Measurements from ENCODE around the gene CCDC83. TPM values are rescaled to one million over a fixed set of nuclear protein-coding genes. Genes with fewer than 3 reads are reported as not detected.
A peak's percentile ranks its signal among the peaks of the same experiment; 100 is the strongest.

CCDC83 gene
- total and polyA plus RNA-seq, 2 experiments from 2014 or later: not detected

DNA sequence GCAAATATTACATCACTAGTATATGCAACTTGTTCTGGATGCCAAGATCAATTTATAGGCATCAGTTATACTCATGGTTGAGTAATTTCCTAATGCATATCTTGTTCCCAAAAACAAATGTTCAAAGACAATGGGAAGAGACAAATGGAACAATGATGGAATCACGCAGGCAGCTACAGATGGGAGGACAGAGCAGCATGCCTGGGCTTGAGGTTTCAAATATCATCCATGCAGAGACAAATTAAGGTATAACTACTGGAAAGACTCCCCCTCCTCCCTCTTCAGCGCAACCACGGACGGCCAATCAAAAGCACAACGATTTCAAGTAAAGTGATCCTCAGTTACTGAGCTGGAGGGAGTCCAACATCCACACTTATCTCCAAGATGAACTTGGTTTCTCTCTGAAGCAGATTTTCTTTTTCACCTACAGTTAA, 106.8 kb downstream of the CCDC83 start (continued):
- TF ChIP-seq, protein P1, sequence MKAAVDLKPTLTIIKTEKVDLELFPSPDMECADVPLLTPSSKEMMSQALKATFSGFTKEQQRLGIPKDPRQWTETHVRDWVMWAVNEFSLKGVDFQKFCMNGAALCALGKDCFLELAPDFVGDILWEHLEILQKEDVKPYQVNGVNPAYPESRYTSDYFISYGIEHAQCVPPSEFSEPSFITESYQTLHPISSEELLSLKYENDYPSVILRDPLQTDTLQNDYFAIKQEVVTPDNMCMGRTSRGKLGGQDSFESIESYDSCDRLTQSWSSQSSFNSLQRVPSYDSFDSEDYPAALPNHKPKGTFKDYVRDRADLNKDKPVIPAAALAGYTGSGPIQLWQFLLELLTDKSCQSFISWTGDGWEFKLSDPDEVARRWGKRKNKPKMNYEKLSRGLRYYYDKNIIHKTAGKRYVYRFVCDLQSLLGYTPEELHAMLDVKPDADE (IDR thresholded peaks at IDR 0.05): no peak
- no peak for TF ChIP-seq ZNF331 (CRISPR knock-in tag; IDR thresholded peaks at IDR 0.05; ENCODE audit: low read depth)

DNA sequence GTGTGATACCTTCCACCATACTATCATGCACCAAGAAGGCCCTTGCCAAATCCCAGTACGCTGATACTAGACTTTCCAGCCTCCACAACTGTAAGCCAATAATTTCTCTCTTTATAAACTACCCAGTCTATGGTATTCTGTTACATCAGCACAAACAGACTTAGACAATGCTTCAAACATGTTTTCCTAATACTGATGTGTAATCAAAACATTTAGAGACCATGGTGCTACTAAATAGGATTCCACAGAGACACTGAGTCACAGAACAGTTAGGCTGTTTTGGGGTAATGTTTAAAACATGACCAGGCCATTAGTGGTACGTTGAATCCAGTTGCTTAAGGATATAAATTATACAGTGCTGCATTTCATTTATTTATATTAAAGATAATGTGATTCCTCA, 110.0 kb downstream of the CCDC83 start:
- Histone ChIP-seq H3K27ac (ENCODE audit: low read depth) (no peak overlapping the region), H3K4me2 (no peak overlapping the region)
- peaks cover 16% of the 10 kb centered on the region; the same call in 2 of the 3 replicates for H3K36me3 Mint-ChIP-seq (ENCODE audit: low read depth)

DNA sequence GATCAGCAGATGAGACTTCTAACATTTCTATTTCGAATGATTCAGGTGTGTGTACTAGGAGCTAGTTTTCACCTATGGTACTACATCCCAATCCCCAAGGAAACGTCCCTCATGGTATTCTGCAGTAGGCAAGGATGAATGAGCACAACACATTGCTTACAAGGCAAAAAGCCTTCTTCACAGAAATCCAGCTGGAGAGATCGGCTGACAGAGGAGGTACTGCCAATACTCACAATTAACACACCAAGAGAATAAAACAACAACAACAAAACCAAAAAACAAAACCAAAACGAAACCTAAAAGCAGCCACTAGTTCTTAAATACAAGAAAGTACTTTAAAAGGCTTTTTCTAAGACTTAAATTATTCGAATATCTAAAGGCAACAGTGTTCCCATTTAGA, 112.3 kb downstream of the CCDC83 start:
- Mint-ChIP-seq H3K9me3 (no peaks in the 10 kb centered on the region), H3K4me3 (no peak overlapping the region), H3K27ac (no peak overlapping the region), H3K36me3 (ENCODE audit: low read depth) (peaks cover 28% of the 10 kb centered on the region; the same call in 2 of the 3 replicates), H3K4me1 (peaks cover 6% of the 10 kb centered on the region), H3K27me3 (ENCODE audit: insufficient read depth, low read depth, poor library complexity) (peaks cover 2% of the 10 kb centered on the region)
- Histone ChIP-seq H2AFZ (no peak overlapping the region), H3K27me3 (ENCODE audit: insufficient read depth) (no peaks in the 10 kb centered on the region), H3K4me2 (no peak overlapping the region), H3K27ac (ENCODE audit: low read depth) (peak overlapping the region; percentile 51; the same call in 1 of the 2 replicates), H3K4me3 (no peak overlapping the region), H4K20me1 (replicated peaks; ENCODE audit: insufficient read depth) (no peaks in the 10 kb centered on the region), H3K4me1 (ENCODE audit: insufficient read depth) (peaks cover 5% of the 10 kb centered on the region; the same call in 1 of the 2 replicates), H3K79me2 (replicated peaks; ENCODE audit: insufficient read depth) (no peaks in the 10 kb centered on the region), H3K9me2 (ENCODE audit: insufficient read depth) (no peaks in the 10 kb centered on the region), H3K36me3 (ENCODE audit: insufficient read depth) (0 out of 2 replicates have a peak, but pooled peaks cover 4% of the 10 kb centered on the region), H3F3A (replicated peaks; ENCODE audit: low read depth) (no peaks in the 10 kb centered on the region)
- TF ChIP-seq STAT1 (IDR thresholded peaks at IDR 0.05; ENCODE audit: unreplicated experiment): no peak
- no peak for DNase-seq (ENCODE audit: low spot score)
- no peak for ATAC-seq

More for the DNA sequence above, 110.0 kb downstream of the CCDC83 start:
- DNase-seq (ENCODE audit: low spot score) (no peak), ATAC-seq (no peak)
- Histone ChIP-seq H4K20me1 (replicated peaks; ENCODE audit: insufficient read depth) (no peaks in the 10 kb centered on the region; the same call in 1 of the 2 replicates), H2AFZ (no peak overlapping the region), H3K4me3 (no peak overlapping the region), H3K4me1 (ENCODE audit: insufficient read depth) (peaks cover 5% of the 10 kb centered on the region; the same call in 1 of the 2 replicates), H3K9me2 (ENCODE audit: insufficient read depth) (no peaks in the 10 kb centered on the region), H3F3A (replicated peaks; ENCODE audit: low read depth) (no peaks in the 10 kb centered on the region), H3K79me2 (replicated peaks; ENCODE audit: insufficient read depth) (no peaks in the 10 kb centered on the region), H3K36me3 (ENCODE audit: insufficient read depth) (0 out of 2 replicates have a peak, but pooled peaks cover 4% of the 10 kb centered on the region), H3K27me3 (ENCODE audit: insufficient read depth) (no peaks in the 10 kb centered on the region)
- Mint-ChIP-seq H3K27me3 (ENCODE audit: insufficient read depth, low read depth, poor library complexity) (peaks cover 2% of the 10 kb centered on the region), H3K9me3 (no peaks in the 10 kb centered on the region), H3K27ac (no peak overlapping the region), H3K4me1 (peaks cover 8% of the 10 kb centered on the region), H3K4me3 (no peak overlapping the region)
- no peak for TF ChIP-seq NANOG (IDR thresholded peaks at IDR 0.05; ENCODE audit: borderline replicate concordance)
- TF ChIP-seq CREB1 (CRISPR knock-in tag; IDR thresholded peaks at IDR 0.05; ENCODE audit: low read depth): no peak
- no peak for TF ChIP-seq JUNB (IDR thresholded peaks at IDR 0.05; ENCODE audit: unreplicated experiment)
- TF ChIP-seq STAT1 (IDR thresholded peaks at IDR 0.05; ENCODE audit: unreplicated experiment): no peak
- no peak for TF ChIP-seq EZH2 (IDR thresholded peaks at IDR 0.05; ENCODE audit: low read depth, unreplicated experiment)
- no peak for TF ChIP-seq POLR2AphosphoS5 (IDR thresholded peaks at IDR 0.05; ENCODE audit: low read depth)
- TF ChIP-seq ZNF114 (CRISPR knock-in tag; IDR thresholded peaks at IDR 0.05): no peak
- TF ChIP-seq, protein P2, sequence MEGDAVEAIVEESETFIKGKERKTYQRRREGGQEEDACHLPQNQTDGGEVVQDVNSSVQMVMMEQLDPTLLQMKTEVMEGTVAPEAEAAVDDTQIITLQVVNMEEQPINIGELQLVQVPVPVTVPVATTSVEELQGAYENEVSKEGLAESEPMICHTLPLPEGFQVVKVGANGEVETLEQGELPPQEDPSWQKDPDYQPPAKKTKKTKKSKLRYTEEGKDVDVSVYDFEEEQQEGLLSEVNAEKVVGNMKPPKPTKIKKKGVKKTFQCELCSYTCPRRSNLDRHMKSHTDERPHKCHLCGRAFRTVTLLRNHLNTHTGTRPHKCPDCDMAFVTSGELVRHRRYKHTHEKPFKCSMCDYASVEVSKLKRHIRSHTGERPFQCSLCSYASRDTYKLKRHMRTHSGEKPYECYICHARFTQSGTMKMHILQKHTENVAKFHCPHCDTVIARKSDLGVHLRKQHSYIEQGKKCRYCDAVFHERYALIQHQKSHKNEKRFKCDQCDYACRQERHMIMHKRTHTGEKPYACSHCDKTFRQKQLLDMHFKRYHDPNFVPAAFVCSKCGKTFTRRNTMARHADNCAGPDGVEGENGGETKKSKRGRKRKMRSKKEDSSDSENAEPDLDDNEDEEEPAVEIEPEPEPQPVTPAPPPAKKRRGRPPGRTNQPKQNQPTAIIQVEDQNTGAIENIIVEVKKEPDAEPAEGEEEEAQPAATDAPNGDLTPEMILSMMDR (conservative IDR thresholded peaks at IDR 0.05; ENCODE audit: low read depth in 2 of 2): no peak

Other genes with a start within 250 kb of the CCDC83 start
- gene DLG2, start 228.0 kb upstream of the CCDC83 start, total RNA-seq (2014; rRNA removed; shearing (Covaris generic)): 14.4 and 19.8 TPM in 2 replicates
- gene DLG2, start 228.0 kb upstream of the CCDC83 start, polyA plus RNA-seq (2016; fragmentation: Nextera tagmentation; extraction: Ambion mirVana): 13.0 and 21.5 TPM in 2 replicates
- gene TMEM126B, start 226.8 kb upstream of the CCDC83 start, total RNA-seq (2014; rRNA removed; shearing (Covaris generic)): 93.0 and 96.1 TPM in 2 replicates
- 169 and 176 TPM in 2 replicates for gene TMEM126B, start 226.8 kb upstream of the CCDC83 start, polyA plus RNA-seq (2016; fragmentation: Nextera tagmentation; extraction: Ambion mirVana)
- gene TMEM126A, start 207.4 kb upstream of the CCDC83 start, total RNA-seq (2014; rRNA removed; shearing (Covaris generic)): 24.7 and 29.5 TPM in 2 replicates
- gene TMEM126A, start 207.4 kb upstream of the CCDC83 start, polyA plus RNA-seq (2016; fragmentation: Nextera tagmentation; extraction: Ambion mirVana): 70.2 and 71.1 TPM in 2 replicates
- 64.3 and 82.2 TPM in 2 replicates for gene CREBZF, start 190.3 kb upstream of the CCDC83 start, total RNA-seq (2014; rRNA removed; shearing (Covaris generic))
- gene CREBZF, start 190.3 kb upstream of the CCDC83 start, polyA plus RNA-seq (2016; fragmentation: Nextera tagmentation; extraction: Ambion mirVana): 32.3 and 34.8 TPM in 2 replicates
- gene CCDC89, start 169.2 kb upstream of the CCDC83 start, total RNA-seq (2014; rRNA removed; shearing (Covaris generic)): 0.31 TPM in 1 of 2 replicates, not detected in the other
- not detected in 2 replicates for gene CCDC89, start 169.2 kb upstream of the CCDC83 start, polyA plus RNA-seq (2016; fragmentation: Nextera tagmentation; extraction: Ambion mirVana)
- gene SYTL2, start 44.2 kb upstream of the CCDC83 start, total RNA-seq (2014; rRNA removed; shearing (Covaris generic)): 5.6 and 7.2 TPM in 2 replicates
- gene SYTL2, start 44.2 kb upstream of the CCDC83 start, polyA plus RNA-seq (2016; fragmentation: Nextera tagmentation; extraction: Ambion mirVana): 3.0 and 3.4 TPM in 2 replicates
- gene PICALM, start 213.7 kb downstream of the CCDC83 start, total RNA-seq (2014; rRNA removed; shearing (Covaris generic)): 134 and 150 TPM in 2 replicates
- 21.0 and 27.9 TPM in 2 replicates for gene PICALM, start 213.7 kb downstream of the CCDC83 start, polyA plus RNA-seq (2016; fragmentation: Nextera tagmentation; extraction: Ambion mirVana)